Bronchial epithelial cell (primary cell): ENCODE results near the gene TMEM271. TPM values are rescaled to one million over a fixed set of nuclear protein-coding genes. Genes with fewer than 3 reads are reported as not detected.

Experiments used
- DNase-seq: peaks from one replicate; pipeline ENCODE4 v3.0.0-alpha.2; 2010; ENCODE audit warnings: low read depth
- FAIRE-seq: peaks from 2 replicates; lab custom pipeline; 2011; peaks lifted over from hg19 to GRCh38; lab: Jason Lieb, UNC
- H3K27me3 ChIP-seq: 2 replicates; pipeline ENCODE4 v1.5.1; 2011; ENCODE audit warnings: low read length; ENCODE audit not compliant: control insufficient read depth, insufficient read depth
- H3K36me3 ChIP-seq: 2 replicates; pipeline ENCODE4 v1.5.1; 2011; ENCODE audit warnings: low read length; ENCODE audit not compliant: control insufficient read depth, insufficient read depth
- H3K4me3 ChIP-seq: 2 replicates; pipeline ENCODE4 v1.5.1; 2011; ENCODE audit warnings: mild to moderate bottlenecking, low read depth, low read length, control low read depth
- total RNA-seq: library from RNA; depleted of rRNA; stranded (reverse); fragments of >200 nt; gene quantifications from 2 replicates; pipeline ENCODE4 v1.2.1, GENCODE V29; 2014
- TF ChIP-seq, protein P1 (sequence below): IDR thresholded peaks from 2 replicates; pipeline ENCODE4 v1.5.1; 2011; ENCODE audit warnings: mild to moderate bottlenecking, moderate library complexity, low read length, control low read depth, inconsistent platforms; ENCODE audit not compliant: insufficient read depth, severe bottlenecking

TMEM271 gene
- total RNA-seq, 1 donor from 2014 or later, result not detected

DNA sequence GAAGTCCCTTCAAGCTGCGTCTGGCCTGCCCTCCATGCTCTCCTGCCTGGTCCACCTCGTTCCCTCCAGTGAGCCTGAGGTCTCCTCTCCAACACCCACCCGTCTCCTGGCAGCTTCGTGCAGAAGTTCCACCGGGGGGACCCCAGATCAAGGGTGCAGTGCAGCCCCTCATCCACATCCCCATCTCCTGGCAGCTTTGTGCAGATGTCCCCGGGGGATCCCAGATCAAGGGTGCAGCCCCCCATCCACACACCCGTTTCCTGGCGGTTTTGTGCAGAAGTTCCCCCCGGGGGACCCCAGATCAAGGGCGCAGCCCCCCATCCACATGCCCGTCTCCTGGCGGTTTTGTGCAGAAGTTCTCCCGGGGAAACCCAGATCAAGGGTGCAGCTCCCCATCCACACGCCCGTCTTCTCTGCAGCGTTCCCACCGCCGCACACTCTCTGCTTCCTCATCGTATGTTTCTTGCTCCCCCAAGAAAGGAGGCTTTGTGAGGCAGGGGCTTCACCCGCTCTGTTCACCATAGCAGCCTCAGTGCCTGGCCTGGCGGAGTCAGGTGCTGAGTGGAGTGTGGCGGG is 41.4 kb downstream of the TMEM271 start:
- Histone ChIP-seq H3K36me3 (peaks cover 26% of the 10 kb centered on the region), H3K27me3 (no peaks in the 10 kb centered on the region), H3K4me3 (no peak overlapping the region)
- TF ChIP-seq, protein P1, sequence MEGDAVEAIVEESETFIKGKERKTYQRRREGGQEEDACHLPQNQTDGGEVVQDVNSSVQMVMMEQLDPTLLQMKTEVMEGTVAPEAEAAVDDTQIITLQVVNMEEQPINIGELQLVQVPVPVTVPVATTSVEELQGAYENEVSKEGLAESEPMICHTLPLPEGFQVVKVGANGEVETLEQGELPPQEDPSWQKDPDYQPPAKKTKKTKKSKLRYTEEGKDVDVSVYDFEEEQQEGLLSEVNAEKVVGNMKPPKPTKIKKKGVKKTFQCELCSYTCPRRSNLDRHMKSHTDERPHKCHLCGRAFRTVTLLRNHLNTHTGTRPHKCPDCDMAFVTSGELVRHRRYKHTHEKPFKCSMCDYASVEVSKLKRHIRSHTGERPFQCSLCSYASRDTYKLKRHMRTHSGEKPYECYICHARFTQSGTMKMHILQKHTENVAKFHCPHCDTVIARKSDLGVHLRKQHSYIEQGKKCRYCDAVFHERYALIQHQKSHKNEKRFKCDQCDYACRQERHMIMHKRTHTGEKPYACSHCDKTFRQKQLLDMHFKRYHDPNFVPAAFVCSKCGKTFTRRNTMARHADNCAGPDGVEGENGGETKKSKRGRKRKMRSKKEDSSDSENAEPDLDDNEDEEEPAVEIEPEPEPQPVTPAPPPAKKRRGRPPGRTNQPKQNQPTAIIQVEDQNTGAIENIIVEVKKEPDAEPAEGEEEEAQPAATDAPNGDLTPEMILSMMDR, result no peak
- DNase-seq (no peak), FAIRE-seq (no peak)

DNA sequence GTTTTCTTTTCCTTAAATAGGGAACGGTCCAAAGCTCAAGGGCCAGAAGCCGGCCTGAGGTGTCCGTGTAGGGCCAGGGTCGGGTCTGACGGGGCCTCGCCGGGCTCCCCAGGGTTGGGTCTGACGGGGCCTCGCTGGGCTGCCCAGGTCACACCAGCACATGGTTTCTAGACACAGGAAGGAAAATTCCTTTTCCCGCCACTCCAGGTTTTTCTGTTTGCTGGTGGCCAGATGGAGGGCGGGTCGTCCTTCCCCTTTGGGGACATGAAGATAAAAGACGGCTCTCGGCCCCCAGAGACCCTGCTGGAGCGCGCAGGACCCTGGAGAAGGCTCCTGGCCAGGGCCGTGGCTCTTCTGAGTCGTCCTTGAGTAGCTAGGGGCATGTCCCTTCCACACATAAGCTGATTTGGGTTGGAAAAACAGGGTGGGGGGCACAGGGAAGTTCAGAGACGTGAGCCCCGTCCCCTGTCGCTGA is 42.0 kb downstream of the TMEM271 start:
- H3K27me3 ChIP-seq, result no peaks in the 10 kb centered on the region
- H3K36me3 ChIP-seq, result peaks cover 28% of the 10 kb centered on the region
- DNase-seq, result no peak
- TF ChIP-seq, protein P1, result no peak
- FAIRE-seq, result no peak
- no peak overlapping the region for H3K4me3 ChIP-seq

DNA sequence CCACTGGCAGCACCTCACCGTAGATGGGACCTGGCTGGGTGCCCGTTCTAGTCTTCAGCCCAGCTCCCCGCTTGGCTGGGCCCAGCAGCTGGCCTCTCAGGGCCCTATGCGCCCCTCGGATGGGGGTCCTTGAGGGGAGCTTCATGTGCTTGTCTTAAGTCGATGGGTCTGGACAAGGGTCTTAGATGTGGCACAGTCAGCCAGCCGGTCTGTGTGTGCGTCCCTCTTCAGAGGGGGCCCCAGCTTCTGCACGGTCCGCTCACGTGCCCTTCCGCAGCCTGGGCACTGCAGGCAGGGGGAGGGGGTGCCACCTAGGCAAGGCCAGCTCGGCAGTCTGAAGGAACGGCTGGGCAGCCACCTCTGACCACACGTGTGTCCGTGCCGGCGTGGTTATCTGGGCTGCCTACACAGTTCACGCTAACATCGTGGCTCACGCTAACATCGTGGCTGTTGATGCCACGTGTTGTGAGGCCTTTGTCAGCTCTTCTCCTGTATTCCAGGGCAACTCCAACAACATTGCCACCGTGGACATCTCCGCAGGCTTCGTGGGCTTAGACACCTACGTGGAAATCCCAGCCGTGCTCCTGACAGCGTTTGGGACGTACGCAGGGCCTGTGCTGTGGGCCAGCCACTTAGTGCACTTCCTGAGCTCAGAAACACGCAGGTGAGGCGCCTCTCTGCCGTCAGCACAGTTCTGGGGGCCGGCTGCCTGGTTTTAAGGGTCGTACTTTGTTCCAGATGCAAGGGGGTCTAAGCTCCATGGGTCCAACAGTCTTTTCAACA is 42.6 kb downstream of the TMEM271 start:
- H3K36me3 ChIP-seq, result peaks cover 30% of the 10 kb centered on the region
- DNase-seq (no peak), FAIRE-seq (peak; percentile 72)
- TF ChIP-seq, protein P1, result no peak
- no peak overlapping the region for H3K4me3 ChIP-seq
- H3K27me3 ChIP-seq, result no peaks in the 10 kb centered on the region

DNA sequence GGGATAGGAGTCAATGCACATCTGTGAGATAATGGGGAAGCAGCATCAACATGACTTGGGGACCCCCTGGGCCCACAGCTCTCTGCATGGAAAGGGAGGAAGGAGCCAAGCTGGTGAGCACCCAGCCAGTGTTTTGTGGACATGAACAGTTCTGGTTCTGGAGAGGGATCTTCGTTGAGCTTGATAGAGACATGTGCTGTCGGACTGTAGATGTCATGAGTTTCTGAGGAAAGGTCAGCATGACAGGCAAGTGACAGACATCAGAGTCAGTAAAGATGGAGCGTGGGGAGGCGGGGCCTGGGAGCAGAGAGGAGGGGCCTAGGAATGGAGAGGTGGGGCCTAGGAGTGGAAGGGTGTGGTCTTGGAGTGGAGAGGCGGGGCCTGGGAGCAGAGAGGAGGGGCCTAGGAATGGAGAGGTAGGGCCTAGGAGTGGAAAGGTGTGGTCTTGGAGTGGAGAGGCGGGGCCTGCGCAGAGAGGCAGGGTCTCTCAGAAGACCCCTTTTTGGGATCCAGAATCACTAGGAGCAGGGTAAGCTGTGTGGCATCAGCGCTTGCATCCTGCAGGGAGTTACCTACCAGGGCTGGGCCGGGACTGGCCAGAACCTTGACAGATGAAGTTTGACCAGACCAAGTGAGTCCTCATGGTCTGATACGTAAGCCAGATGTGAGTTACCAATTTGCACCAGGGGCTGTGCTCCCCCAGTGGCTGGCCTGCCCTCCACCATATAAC is 43.3 kb downstream of the TMEM271 start:
- FAIRE-seq (no peak), DNase-seq (no peak)
- no peaks in the 10 kb centered on the region for H3K27me3 ChIP-seq
- no peak overlapping the region for H3K4me3 ChIP-seq
- H3K36me3 ChIP-seq, result peaks cover 32% of the 10 kb centered on the region
- TF ChIP-seq, protein P1, result no peak

GRCh38 chr4:531721-532565 is 44.2 kb downstream of the TMEM271 start:
- no peak overlapping the region for H3K4me3 ChIP-seq
- DNase-seq, result no peak
- peak; percentile 43 for FAIRE-seq
- peaks cover 32% of the 10 kb centered on the region for H3K36me3 ChIP-seq
- no peaks in the 10 kb centered on the region for H3K27me3 ChIP-seq
- TF ChIP-seq, protein P1, result no peak
